HuH-7.5 (cell line): ENCODE results near the gene GDF2.
A peak's percentile ranks its signal among the peaks of the same experiment; 100 is the strongest.

Experiments
- DNase-seq: peaks from one replicate; pipeline ENCODE4 v3.0.0; 2011; ENCODE audit warnings: low spot score

GDF2 gene

GRCh38 chr10:47294057-47294456 is 28.2 kb upstream of the GDF2 start:
- DNase-seq: no peak

- DNase-seq: no peak
Measured at GRCh38 chr10:47294501-47294900, 27.8 kb upstream of the GDF2 start.

- DNase-seq: no peak
Measured at GRCh38 chr10:47295411-47295810, 26.8 kb upstream of the GDF2 start.

GRCh38 chr10:47296156-47296894 is 25.9 kb upstream of the GDF2 start:
- no peak for DNase-seq

GRCh38 chr10:47296941-47297340 is 25.3 kb upstream of the GDF2 start:
- DNase-seq: no peak

- no peak for DNase-seq
Measured at GRCh38 chr10:47297866-47298540, 24.3 kb upstream of the GDF2 start.

GRCh38 chr10:47298715-47299114 is 23.5 kb upstream of the GDF2 start:
- no peak for DNase-seq

GRCh38 chr10:47299611-47300428 is 22.4 kb upstream of the GDF2 start, which contains the start of gene GDF10:
GDF10 (plus strand) TSS chr10:47300197; CDS start chr10:47300652, 455 bp downstream.
- DNase-seq: no peak

- DNase-seq: peak; percentile 29
Measured at GRCh38 chr10:47300429-47300931, 21.8 kb upstream of the GDF2 start.

GRCh38 chr10:47301833-47302232 is 20.4 kb upstream of the GDF2 start:
- no peak for DNase-seq

GRCh38 chr10:47303105-47303504 is 19.1 kb upstream of the GDF2 start:
- DNase-seq: no peak

- no peak for DNase-seq
Measured at GRCh38 chr10:47303866-47304265, 18.4 kb upstream of the GDF2 start.

- DNase-seq: no peak
Measured at GRCh38 chr10:47305566-47305965, 16.7 kb upstream of the GDF2 start.

- no peak for DNase-seq
Measured at GRCh38 chr10:47306387-47307210, 15.7 kb upstream of the GDF2 start.

GRCh38 chr10:47307381-47307780 is 14.9 kb upstream of the GDF2 start:
- no peak for DNase-seq

- no peak for DNase-seq
Measured at GRCh38 chr10:47308775-47309174, 13.5 kb upstream of the GDF2 start.

- no peak for DNase-seq
Measured at GRCh38 chr10:47309408-47310089, 12.7 kb upstream of the GDF2 start.

GRCh38 chr10:47310090-47310505 is 12.2 kb upstream of the GDF2 start:
- DNase-seq: no peak

- no peak for DNase-seq
Measured at GRCh38 chr10:47311193-47311931, 10.9 kb upstream of the GDF2 start.

- DNase-seq: peak; percentile 68
Measured at GRCh38 chr10:47311932-47312662, 10.2 kb upstream of the GDF2 start.
